GM12801 (cell line): ENCODE results near the gene MICAL1.

Experiments used
- CTCF ChIP-seq: IDR thresholded peaks from one replicate; pipeline ENCODE4 v1.5.1; 2011; ENCODE audit warnings: control low read depth; ENCODE audit not compliant: insufficient read length; ENCODE audit errors: extremely low read depth

MICAL1 gene

GRCh38 chr6:109482905-109483734, 27.5 kb upstream of the MICAL1 start, which contains the start of gene ZBTB24:
Gene ZBTB24, minus strand, starts transcription at chr6:109483219. Its CDS starts 1,193 bp downstream, at chr6:109482026.
- TF ChIP-seq CTCF, result no peak

GRCh38 chr6:109480993-109481480, 25.5 kb upstream of the MICAL1 start:
- TF ChIP-seq CTCF, result no peak

GRCh38 chr6:109478841-109479624, 23.5 kb upstream of the MICAL1 start:
- TF ChIP-seq CTCF, result no peak

- TF ChIP-seq CTCF, result no peak
These were observed 22.7 kb upstream of the MICAL1 start for GRCh38 chr6:109478222-109478805.

- TF ChIP-seq CTCF, result no peak
These were observed 22.2 kb upstream of the MICAL1 start for GRCh38 chr6:109477725-109478124.

- TF ChIP-seq CTCF, result no peak
These were observed 21.6 kb upstream of the MICAL1 start for GRCh38 chr6:109477184-109477583.

- no peak for TF ChIP-seq CTCF
These were observed 20.1 kb upstream of the MICAL1 start for GRCh38 chr6:109475625-109476024.
